Activated naive CD4-positive, alpha-beta T cell treated with anti-CD3 and anti-CD28 coated beads, Interleukin-2, amount 50 U/mL, for 72 hours (primary cell): ENCODE data around the gene HS3ST3B1. TPM values are rescaled to one million over a fixed set of nuclear protein-coding genes. Genes with fewer than 3 reads are reported as not detected.

Experiments
- total RNA-seq, 2 donors: library from RNA; stranded (reverse); gene quantifications; one replicate each; pipeline ENCODE4 v1.2.3, GENCODE V29; 2022

HS3ST3B1 gene
- total RNA-seq, 2 donors from 2014 or later = 5.0 to 6.5 TPM

Other genes with a start within 250 kb of the HS3ST3B1 start
- gene COX10, start 231.6 kb upstream of the HS3ST3B1 start, total RNA-seq = 10 to 100 TPM; 16.8 to 25.7 TPM
- gene CDRT15, start 64.2 kb upstream of the HS3ST3B1 start, total RNA-seq = not detected